ENCODE data around the gene FES.
A peak's percentile ranks its signal among the peaks of the same experiment; 100 is the strongest.
"Not testable (repeated sequence)": the region's sequence is repeated elsewhere in the genome, so short reads cannot be mapped to it uniquely, and the experiment has no call there.

The FES gene

DNA sequence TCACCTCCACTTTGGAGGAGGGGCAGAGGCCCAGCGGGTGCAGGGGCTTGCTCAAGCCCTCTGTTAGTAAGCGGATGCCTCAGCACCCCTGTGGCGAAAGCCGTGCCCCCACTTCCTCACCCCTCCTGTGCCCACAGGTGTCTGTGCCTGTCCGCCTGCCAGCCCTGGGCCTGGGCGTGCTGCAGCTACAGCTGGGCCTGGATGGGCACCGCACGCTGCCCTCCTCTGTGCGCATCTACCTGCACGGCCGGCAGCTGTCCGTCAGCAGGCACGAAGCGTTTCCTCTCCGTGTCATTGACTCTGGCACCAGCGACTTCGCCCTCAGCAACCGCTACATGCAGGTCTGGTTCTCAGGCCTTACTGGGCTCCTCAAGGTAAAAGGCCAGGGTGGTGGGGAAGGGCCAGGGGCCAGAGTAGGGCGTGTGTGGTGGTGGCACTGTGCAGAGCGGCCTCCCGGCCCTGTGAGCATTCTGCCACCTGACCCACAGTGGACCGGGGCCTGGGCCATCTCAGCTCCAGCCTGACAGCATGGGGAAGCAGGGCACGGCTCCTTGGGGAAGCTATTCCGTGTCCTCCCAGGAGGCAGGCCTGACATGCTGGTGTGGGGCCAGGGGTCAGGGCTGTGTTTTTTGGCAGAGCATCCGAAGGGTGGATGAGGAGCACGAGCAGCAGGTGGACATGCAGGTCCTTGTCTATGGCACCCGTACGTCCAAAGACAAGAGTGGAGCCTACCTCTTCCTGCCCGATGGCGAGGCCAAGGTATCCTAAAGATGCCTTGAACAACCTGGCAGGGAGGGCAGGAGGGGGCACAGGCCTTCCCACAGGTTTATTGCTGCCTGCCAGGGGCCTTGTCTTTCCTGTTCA is 27.8 kb downstream of the FES start:
- DNase-seq: no peak

DNA sequence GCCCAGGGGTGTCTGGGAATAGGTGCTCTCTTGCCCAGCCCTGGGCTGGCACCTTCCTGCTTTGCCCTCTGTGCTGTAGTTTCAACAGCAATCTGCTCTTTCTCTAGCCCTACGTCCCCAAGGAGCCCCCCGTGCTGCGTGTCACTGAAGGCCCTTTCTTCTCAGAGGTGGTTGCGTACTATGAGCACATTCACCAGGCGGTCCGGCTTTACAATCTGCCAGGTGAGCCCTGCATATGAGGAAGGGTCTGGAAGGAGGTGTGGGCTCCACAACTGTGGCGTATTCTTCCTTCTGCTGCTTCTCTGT is 28.4 kb downstream of the FES start:
- DNase-seq: no peak

DNA sequence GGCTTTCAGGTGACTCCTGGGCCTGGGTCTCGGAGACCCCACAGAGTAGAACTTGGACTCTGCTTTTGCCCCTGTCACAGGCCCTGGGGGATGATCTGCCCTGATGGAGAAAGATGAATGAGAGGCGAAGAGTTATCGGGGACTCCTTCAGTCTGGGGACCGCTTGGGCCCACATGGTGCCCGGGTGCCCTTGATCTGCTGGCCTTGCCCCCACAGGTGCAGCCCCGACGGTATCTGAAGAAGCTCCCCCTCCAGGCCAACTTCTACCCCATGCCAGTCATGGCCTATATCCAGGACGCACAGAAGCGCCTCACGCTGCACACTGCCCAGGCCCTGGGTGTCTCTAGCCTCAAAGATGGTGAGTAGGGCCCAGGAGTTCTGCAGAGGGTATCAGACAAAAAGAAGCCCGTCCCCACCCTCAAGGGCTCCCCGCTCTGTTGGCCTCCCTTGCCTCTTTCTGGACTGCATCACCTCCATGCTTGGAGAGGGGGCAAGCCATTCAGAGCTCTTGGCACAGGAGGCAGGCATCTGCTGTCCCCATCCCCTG is 29.2 kb downstream of the FES start:
- no peak for DNase-seq

DNA sequence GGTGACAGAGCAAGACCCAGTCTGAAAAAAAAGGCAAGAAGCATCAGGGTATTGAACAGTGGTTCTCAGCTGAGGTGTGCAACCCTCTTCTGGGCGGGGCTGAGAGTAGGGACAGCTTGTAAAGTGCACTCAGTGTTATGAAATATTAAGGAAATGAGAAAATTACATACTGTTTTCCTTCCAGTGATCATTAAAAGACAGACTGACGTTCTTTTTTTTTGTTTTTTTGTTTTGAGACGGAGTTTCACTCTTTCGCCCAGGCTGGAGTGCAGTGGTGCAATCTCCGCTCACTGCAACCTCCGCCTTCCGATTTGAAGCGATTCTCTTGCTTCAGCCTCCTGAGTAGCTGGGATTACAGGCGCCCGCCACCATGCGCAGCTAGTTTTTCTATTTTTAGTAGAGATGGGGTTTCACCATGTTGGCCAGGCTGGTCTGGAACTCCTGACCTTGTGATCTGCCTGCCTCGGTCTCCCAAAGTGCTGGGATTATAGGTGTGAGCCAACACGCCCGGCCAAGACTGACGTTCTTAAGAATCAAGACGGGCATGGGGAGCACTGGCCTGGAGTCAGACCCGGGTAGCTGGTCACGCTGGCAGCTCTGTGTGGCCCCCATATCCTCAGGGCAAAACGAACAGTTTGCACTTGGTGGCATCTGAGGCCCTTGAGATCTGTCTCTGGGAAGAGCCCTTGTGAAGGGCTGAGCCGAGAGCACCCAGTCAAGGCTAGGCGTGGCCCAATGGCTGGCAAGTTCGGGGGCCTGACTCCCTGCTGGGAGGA is 30.2 kb downstream of the FES start:
- no peak for DNase-seq

DNA sequence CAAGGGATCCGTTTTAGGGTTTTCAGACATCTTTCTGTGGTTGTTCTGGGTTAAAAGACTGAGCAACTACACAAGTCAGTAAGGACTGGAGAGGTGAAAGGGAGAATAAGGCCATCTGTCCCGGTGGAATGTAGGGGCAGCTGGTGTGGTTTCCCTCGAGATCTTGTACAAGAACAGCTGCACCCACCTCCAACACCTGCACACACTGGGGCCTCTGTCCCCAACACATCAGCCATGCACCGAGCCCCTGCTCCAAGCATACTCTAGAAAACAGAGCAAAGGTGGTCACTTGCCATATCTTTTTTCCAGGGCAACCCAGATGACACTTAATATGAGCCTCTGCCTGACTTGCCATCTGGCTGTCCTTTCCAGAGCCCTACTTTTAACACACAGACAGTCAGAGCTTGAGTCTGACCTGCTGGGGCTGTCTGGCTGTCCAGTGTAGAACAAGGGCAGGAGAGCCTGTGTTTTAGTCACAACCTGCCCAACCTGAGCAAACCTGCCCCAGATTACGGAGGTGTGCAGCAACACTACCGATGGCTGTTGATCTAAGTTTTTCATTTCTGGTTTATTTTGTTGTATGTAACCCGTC is 31.0 kb downstream of the FES start:
- DNase-seq: no peak

DNA sequence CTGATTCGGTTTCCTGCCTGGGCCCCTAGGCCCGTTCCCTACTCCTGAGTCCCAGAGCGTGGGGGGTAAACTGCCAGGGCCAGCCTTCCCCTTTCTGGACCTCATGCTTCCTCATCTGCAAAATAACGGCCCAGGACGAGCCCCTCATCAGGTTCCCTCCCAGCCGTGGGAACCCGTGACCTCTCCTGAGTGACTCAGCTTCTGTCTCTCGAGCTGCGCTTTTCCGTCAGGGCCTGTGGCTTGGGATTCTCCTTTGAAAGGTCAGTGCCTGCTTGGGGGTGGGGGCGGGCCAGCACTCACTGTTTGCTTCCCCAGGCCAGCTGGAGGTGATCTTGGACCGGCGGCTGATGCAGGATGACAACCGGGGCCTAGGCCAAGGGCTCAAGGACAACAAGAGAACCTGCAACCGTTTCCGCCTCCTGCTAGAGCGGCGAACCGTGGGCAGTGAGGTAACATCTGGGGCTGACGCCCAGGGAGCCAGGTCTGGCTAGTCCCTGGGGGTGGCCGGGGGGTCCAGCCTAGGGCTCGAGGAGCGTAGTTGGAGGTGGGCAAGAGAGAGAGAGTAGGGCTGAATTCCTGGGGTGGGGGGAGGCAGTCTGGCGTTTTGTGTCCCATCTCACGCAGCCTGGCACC is 31.6 kb downstream of the FES start:
- no peak for DNase-seq

DNA sequence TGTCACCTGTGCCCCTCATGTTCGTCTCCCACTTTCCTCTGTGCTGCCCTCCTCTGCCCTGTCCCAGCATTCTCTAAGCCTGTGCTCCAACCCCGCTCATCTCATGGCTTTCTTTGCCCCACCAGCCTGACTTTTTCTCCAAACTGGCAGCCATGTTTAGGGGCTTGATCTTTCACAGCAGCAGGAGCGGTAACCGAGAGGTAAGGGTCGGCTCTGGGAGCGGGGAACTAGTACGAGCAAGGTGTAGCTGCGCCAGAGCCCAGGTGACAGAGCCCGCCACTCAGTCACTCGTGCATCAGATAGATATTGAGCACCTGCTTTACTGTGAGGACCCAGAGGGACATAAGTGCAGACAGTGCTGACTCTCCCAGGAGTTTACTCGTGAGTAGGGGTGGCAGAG is 32.2 kb downstream of the FES start:
- DNase-seq: no peak

DNA sequence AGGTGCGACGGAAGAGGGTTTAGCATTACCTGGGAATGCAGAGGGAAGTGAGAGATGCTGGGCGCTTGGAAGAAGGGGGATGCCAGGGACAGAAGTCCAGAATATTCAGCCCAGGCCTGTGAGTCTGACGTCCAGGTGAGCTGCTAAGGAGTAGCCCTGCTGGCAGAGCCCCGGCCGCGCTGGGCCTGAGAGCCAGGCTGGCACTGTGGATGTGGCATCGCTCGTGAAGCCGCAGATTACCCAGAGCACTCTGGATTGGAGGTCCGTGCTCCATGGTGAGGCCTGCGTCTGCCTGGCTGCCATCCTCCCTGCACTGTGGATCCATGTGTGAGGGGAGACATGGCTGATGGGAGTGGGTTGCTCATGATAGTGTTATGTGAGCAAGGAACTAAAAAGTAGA is 33.3 kb downstream of the FES start:
- no peak for DNase-seq

DNA sequence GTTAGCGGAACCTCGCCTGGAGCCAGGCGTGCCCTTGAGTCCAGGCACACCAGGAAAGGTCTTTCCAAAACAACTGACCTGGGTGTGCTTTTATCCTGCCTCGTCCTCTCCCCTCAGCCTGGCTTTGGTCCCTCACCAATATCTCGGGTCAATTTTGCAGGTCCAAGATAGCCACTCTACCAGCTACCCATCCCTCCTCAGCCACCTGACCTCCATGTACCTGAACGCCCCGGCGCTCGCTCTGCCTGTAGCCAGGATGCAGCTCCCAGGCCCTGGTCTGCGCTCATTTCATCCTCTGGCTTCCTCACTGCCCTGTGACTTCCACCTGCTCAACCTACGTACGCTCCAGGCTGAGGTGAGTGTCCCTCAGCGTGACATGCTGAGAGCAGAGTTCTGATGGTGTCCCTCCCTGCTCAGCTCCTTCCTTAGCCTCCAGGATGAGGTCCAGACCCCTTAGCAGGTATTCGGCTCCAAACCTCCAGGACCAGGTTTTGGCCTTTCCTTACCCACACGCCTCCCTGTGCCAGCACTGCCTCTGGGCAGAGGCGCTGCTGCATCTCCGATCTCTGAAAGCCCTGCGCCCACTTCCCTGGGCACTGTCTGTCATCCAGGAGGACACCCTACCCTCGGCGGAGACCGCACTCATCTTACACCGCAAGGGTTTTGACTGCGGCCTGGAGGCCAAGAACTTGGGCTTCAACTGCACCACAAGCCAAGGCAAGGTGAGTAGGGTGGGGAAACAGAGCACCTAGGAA is 33.9 kb downstream of the FES start:
- DNase-seq: no peak

DNA sequence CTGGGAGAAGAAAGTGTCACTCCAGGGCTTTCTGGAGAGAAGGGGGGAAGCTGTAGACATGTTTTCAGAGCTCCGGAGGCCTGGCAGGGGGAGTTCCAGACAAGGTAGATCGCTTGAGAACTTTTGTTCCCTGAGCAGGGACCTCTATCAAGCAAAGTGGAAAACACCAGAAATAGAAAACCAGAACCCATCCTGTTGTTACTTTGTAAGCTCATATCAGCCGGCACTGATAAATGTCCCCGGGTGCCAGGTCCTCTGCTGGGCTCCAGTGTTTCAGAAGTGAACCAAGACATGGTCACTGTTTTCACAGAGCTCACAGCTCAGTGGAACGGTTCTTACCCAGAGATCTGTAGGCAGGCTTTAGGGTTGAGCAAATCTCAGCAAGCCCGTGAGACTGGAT is 34.5 kb downstream of the FES start:
- DNase-seq: no peak

DNA sequence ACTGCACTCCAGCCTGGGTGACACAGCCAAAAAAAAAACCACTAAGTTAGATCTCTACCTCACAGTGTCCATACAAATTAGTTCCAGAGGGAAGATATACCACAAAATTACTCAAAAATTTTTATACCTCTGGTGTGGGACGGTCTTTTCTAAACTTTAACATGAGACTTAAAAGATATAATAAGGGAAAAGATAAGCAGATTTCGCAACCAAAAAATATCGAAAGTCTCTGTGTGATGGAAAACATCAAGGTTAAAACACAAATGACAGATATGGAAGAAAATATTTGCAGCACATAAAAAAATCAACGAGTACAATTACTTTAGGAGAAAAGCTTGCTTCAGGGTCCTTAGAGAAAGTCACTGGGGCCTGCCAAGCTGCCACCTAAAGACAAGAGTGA is 37.6 kb downstream of the FES start:
- DNase-seq: no peak

DNA sequence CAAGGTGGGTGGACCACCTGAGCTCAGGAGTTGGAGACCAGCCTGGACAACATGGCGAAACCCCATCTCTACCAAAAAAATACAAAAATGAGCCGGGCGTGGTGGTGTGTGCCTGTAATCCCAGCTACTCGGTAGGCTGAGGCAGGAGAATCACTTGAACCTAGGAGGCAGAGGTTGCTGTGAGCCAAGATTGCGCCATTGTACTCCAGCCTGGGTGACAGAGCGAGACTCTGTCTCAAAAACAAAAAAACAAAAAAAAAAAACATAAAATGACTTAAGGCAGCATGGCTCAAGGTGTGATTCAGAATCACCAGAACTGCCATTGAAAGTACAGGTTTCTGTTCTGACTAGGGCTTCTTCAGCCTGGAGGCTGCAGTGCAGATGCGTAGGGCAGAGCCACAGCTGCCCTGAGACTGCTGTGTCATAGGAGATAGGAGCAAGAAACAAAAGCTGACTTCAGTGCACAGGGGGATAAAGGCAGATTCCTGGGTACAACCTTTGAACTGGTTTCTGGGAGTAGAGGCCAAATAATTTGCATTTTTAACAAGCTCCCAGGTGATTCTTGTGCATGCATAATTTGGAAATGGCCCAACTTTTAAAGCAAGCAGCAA is 38.5 kb downstream of the FES start:
- not testable (repeated sequence) for DNase-seq

DNA sequence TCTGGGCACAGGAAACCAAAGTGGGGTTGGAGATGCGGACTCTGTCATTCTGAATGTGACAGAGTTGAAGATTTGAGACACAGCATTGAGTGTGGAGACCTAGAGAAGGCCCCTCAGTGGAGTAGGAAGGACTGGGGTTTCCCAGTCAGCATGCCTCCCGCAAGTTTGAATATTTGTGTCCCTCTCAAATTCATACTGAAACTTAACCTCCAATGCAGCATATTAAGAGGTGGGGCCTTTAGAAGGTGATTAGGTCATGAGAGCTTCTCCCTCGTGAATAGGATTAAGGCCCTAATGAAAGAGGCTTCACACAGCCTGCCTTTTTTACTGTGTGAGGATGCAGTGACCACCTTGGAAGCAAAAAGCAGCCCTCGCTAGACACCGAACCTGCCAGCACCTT is 40.1 kb downstream of the FES start:
- no peak for DNase-seq

DNA sequence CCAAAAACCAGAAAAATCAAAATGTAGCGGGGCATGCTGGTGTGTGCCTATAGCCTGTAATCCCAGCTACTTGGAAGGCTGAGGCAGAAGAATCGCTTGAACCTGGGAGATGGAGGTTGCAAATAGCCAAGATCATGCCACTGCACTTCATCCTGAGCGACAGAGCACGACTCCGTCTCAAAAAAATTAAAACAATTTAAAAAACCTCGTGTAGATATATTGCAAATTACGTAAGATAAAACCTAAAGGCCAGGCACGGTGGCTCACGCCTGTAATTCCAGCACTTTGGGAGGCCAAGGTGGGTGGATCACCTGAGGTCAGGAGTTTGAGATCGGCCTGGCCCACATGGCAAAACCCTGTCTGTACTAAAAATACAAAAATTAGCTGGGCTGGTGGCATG is 42.5 kb downstream of the FES start:
- DNase-seq: not testable (repeated sequence)

DNA sequence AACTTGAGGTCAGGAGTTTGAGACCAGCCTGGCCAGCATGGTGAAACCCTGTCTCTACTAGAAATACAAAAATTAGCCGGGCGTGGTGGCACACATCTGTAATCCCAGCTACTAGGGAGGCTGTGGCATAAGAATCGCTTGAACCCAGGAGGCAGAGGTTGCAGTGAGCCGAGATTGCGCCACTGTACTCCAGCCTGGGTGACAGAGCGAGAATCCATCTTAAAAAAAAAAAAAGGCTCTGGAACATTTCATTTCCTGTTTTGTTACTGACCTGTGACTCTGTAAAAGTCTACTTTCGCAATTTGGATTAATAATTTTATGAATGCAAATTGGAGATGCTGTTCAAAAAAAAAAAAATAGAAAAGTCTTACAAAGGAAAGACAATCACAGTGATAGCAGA is 43.8 kb downstream of the FES start:
- not testable (repeated sequence) for DNase-seq

DNA sequence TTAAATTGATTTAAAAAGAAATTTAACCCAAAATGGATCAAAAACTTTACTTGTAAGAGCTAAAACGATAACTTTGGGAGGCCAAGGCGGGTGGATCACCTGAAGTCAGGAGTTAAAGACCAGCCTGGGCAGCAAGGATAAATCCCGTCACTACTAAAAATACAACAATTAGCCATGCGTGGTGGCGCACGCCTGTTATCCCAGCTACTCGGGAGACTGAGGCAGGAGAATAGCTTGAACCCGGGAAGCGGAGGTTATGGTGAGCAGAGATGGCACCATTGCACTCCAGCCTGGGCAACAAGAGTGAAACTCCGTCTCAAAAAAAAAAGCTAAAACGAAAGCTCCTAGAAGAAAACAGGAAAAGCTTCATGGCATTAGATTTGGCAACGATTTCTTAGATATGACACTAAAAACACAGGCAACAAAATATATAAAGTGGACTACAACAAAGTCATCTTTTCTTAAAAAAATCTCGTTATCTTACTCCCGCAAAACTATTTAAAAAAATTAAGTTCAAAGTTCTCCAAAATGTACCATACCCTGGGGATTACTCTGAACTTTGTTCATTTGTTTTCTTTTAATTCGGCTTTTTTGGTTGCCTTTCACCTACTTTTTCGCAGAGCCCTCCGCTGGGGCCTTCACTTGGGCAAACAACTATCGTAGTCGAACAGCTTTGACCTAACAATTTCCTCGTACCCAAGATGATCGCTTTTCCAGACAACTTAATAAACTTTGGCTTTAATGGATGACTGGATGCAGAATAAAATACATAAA is 45.1 kb downstream of the FES start:
- DNase-seq: no peak

DNA sequence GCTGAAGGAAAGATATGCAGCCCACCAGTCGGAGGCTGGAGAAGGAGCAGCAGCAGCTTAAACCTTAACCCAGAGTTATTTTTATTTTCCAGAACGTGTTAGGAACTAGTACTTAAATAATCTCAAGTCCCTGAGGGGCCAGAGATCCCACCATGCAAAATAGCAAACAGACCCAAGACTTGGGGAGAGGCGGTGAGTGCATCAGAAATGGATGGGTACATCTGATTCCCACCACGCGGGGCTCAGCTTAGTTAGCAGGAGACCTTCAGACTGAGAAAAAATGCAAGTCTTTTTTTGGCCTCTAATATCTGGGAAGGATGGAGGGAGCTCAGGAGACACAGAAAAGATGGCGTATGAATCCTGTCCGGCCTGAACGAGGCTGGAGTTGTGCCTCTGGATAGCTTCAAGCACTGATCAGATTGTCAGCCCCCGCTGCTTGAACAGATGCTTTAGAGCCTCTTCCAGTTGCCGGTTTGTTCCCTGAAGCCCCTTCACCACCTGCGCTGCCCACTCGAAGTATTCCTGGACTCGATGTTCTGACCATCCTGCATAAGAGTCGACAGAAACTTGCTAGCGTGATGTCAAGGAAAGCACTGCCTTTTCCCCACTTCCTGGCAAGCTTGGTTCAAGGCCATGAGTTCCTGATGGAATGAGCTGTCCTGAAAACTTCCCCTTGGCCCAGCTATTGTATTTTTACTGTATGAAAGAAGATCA is 46.7 kb downstream of the FES start:
- DNase-seq: no peak

DNA sequence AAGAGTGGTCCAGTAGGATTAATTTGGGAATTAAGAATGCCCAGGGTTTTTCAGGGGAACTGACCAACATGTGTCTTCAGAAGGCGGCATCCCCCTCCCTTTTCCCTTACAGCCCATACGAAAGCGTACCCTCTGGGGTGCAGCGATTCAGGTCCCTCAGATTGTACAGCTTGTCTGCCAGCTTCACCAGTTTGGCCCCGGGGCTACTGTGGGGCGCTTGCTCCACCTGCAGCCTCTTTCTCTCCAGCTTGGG is 47.2 kb downstream of the FES start:
- DNase-seq: no peak

DNA sequence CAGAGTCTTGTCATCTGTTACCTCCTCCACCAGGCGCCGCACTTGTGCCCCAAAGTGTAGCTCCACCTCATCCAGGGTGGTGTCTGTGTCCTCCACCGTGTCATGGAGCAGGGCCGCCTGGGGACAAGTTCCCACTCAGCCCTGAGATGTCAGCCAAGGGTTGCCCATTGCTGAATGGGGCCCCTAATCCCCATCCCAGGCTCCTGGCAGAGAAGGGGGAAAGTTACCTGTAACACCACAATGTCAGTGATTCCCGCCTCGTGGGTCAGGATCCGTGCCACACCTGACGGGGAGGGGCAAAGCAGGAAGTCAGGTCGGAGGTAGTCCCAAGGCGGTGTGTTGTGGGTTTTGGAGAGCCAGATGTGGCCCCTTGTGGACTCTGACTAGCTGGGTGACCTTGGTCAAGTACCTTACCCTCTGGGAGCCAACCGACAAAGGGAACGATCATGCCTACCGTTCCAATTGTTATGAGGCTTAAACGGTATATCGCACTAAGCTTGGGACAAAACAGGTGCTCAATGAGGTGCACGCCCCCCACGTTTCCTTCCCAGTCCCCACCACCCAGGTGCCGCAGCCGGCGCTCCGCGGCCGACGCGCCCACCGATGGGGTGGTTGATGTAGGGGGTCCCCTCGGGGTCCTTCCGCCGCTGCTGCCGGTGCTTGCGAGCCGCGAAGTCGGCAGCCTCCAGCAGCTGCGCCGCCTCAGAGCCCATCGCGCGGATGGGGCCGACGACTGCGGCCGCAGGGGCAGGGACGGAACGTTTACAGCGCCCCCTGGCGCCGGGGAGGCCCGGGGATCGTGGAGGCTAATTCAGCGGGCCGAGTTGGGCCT is 47.7 kb downstream of the FES start, which contains the start of gene HDDC3:
Gene HDDC3, minus strand, starts transcription at position 722 of the 832 bp plus-strand sequence. Its CDS starts 9 bp downstream, at position 713.
- DNase-seq: peak; percentile 90

DNA sequence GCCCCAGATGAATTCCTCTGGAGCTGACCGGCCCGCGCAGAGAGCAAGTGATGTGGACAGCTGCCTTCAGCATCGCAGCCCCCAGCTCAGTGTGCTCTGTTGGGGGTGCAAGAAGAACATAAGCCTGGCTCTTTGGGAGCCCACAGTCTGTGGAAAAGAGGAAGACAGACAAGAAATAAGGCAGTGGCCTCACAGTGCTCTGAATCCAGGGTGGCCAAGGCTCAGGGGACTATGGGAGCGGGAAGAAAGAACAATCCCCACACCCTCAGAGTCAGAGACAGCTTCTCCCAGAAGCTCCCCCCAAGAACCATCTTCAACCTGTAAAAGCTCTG is 48.3 kb downstream of the FES start:
- DNase-seq: no peak
